Fibroblast of lung (primary cell): Measurements from ENCODE around the gene PRXL2A. TPM values are rescaled to one million over a fixed set of nuclear protein-coding genes. Genes with fewer than 3 reads are reported as not detected.

Experiments
- DNase-seq, 2 donors: peaks; one replicate each; pipeline versions ENCODE4 v3.0.0 to v3.0.0-alpha.2; 2010; ENCODE audit warnings: low read depth in 2 of 2
- H2AFZ ChIP-seq: 2 replicates; pipeline ENCODE4 v1.5.1; 2012; ENCODE audit warnings: low read length, control low read depth, inconsistent platforms
- H3K27ac ChIP-seq: 2 replicates; pipeline ENCODE4 v1.5.1; 2011; ENCODE audit warnings: low read length, control low read depth; ENCODE audit not compliant: insufficient read depth
- H3K27me3 ChIP-seq: 2 replicates; pipeline ENCODE4 v1.5.1; 2011; ENCODE audit warnings: mild to moderate bottlenecking, low read length; ENCODE audit not compliant: control insufficient read depth, insufficient read depth
- H3K36me3 ChIP-seq: 2 replicates; pipeline ENCODE4 v1.5.1; 2011; ENCODE audit warnings: low read length; ENCODE audit not compliant: control insufficient read depth, insufficient read depth
- H3K4me1 ChIP-seq: 2 replicates; pipeline ENCODE4 v1.5.1; 2011; ENCODE audit warnings: low read length; ENCODE audit not compliant: control insufficient read depth, insufficient read depth; ENCODE audit errors: extremely low read depth
- H3K4me2 ChIP-seq: 2 replicates; pipeline ENCODE4 v1.5.1; 2011; ENCODE audit warnings: low read length, control low read depth; ENCODE audit not compliant: insufficient read depth; ENCODE audit errors: extremely low read depth
- H3K4me3 ChIP-seq, 4 experiments: fragments of 200-600 bp in 1 of 4; sonication (generic) in 1 of 4; replicated peaks in 1 of 4; 2 replicates each; pipeline ENCODE4 v1.5.1; 2011 to 2016; ENCODE audit warnings: low read length in 4 of 4, low read depth in 3 of 4, mild to moderate bottlenecking in 3 of 4, control low read depth in 2 of 4, inconsistent platforms in 1 of 4, mixed read lengths in 1 of 4; ENCODE audit not compliant: insufficient read depth in 1 of 4; ENCODE audit errors: control extremely low read depth in 1 of 4
- H3K79me2 ChIP-seq: 2 replicates; pipeline ENCODE4 v1.5.1; 2012; ENCODE audit warnings: mild to moderate bottlenecking, low read length, inconsistent platforms; ENCODE audit not compliant: control insufficient read depth, insufficient read depth
- H3K9ac ChIP-seq: 2 replicates; pipeline ENCODE4 v1.5.1; 2011; ENCODE audit warnings: mild to moderate bottlenecking, low read length, control low read depth; ENCODE audit not compliant: insufficient read depth
- H3K9me3 ChIP-seq: 2 replicates; pipeline ENCODE4 v1.5.1; 2012; ENCODE audit warnings: low read depth, low read length; ENCODE audit not compliant: control insufficient read depth, insufficient read depth
- H4K20me1 ChIP-seq: 2 replicates; pipeline ENCODE4 v1.5.1; 2011; ENCODE audit warnings: low read length; ENCODE audit not compliant: control insufficient read depth, insufficient read depth; ENCODE audit errors: extremely low read depth
- EZH2 ChIP-seq: IDR thresholded peaks from 2 replicates; pipeline ENCODE4 v1.5.1; 2012; ENCODE audit warnings: low read length, control low read depth, mild to moderate bottlenecking; ENCODE audit errors: missing control alignments
- polyA plus RNA-seq, 2 donors: library from polyadenylated mRNA; depleted of rRNA in 1 of 2; stranded (reverse) in 1 of 2; unstranded in 1 of 2; fragments of >200 nt; gene quantifications; 2 replicates each; pipeline ENCODE4 v1.2.1, GENCODE V29; 2011 to 2012; ENCODE audit warnings: missing spikeins in 1 of 2
- total RNA-seq: library from RNA; depleted of rRNA; stranded (reverse); fragments of >200 nt; gene quantifications from 2 replicates; pipeline ENCODE4 v1.2.1, GENCODE V29; 2014
- TF ChIP-seq, protein P1 (sequence below), 2 donors: IDR thresholded peaks in 1 of 2; conservative IDR thresholded peaks in 1 of 2; 1 replicate in 1 of 2; 2 replicates in 1 of 2; pipeline ENCODE4 v1.5.1; 2011 to 2012; ENCODE audit warnings: low read length in 2 of 2, control low read depth in 1 of 2, inconsistent platforms in 1 of 2, low read depth in 1 of 2, mild to moderate bottlenecking in 1 of 2

Gene PRXL2A
- total and polyA plus RNA-seq, 2 donors (not counting 1 experiment from before 2014, with no cell fraction given) = 1.6 to 19.2 TPM

DNA sequence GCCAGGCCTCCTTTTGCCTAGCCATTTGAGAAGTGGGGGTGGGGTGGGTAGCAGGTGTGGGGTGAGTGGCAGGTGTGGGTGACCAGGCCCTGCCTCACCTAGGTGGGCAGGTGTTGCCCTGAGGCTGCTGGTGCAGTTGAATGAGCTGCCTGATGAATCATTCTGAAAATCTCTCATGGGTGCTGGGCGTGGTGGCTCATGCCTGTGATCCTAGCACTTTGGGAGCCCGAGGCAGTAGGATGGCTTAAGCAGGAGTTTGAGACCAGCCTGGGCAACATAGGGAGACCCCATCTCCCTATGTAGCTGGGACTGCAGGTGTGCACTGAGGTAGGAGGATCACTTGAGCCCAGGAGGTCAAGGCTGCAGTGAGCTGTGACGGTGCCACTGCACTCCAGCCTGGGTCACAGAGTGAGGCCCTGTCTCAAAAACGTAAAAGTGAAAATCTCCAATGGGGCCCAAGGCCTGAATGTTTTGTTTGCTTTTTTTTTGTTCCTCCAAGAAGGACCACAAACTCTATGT lies 63.4 kb downstream of the PRXL2A start:
- Histone ChIP-seq H3K27ac (no peak overlapping the region), H3K4me2 (no peak overlapping the region), H2AFZ (no peak overlapping the region), H3K9ac (no peak overlapping the region), H3K27me3 (no peaks in the 10 kb centered on the region), H3K4me1 (peaks cover 27% of the 10 kb centered on the region), H3K4me3 (no peak overlapping the region), H3K36me3 (peaks cover 1% of the 10 kb centered on the region), H4K20me1 (no peaks in the 10 kb centered on the region), H3K79me2 (peaks cover 43% of the 10 kb centered on the region), H3K9me3 (no peaks in the 10 kb centered on the region)
- no peak for TF ChIP-seq EZH2
- TF ChIP-seq, protein P1, sequence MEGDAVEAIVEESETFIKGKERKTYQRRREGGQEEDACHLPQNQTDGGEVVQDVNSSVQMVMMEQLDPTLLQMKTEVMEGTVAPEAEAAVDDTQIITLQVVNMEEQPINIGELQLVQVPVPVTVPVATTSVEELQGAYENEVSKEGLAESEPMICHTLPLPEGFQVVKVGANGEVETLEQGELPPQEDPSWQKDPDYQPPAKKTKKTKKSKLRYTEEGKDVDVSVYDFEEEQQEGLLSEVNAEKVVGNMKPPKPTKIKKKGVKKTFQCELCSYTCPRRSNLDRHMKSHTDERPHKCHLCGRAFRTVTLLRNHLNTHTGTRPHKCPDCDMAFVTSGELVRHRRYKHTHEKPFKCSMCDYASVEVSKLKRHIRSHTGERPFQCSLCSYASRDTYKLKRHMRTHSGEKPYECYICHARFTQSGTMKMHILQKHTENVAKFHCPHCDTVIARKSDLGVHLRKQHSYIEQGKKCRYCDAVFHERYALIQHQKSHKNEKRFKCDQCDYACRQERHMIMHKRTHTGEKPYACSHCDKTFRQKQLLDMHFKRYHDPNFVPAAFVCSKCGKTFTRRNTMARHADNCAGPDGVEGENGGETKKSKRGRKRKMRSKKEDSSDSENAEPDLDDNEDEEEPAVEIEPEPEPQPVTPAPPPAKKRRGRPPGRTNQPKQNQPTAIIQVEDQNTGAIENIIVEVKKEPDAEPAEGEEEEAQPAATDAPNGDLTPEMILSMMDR (conservative IDR thresholded peaks at IDR 0.05 in 1 of 2, IDR thresholded peaks at IDR 0.05 in 1 of 2; ENCODE audit: low read depth in 1 of 2, low read length in 2 of 2) = no peak
- DNase-seq = no peak

DNA sequence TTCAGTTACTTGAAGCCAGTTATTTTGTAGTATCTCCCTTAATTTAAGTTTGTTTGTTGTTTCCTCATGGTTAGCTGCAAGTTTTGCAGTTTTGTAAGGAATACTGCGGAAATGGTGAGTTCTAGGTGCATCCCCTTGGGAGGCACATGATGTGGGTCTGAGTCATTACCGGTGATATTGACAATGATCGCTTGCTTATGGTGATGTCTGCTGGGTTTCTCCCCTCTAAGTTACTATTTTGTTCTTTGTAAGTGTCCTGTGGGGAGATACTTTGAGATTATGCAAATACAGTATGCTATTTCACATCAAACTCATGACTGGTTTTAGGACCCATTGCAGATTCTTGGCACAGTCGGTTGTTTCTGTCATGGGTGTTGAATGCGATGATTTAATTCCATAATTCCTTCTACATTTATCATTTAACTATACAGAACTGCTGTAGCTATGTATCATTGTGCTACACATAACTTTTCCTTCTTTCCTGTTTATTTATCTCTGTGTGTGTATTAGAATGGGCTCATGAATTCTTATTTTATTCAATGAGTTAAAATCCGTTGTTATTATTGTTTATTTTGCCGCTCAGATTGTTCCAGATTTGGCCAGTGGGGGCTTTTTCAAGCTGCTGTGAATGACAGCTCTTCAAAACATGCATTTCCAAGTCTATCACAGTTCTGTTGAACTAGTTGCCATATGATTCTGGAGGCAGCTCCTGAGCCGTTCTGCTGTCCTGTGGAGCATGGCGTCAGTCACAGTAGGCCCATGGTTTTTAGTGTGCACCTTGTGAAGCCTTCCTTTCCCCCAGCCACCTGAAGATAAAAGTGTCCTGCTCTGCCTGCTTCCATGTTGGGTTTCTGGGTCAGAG lies 64.1 kb downstream of the PRXL2A start:
- peak; percentile 88 for DNase-seq
- Histone ChIP-seq H3K9me3 (no peaks in the 10 kb centered on the region), H4K20me1 (no peaks in the 10 kb centered on the region), H3K79me2 (peaks cover 44% of the 10 kb centered on the region), H3K36me3 (peaks cover 1% of the 10 kb centered on the region), H3K9ac (no peak overlapping the region), H3K4me3 (no peak overlapping the region), H2AFZ (no peak overlapping the region), H3K27me3 (no peaks in the 10 kb centered on the region), H3K4me1 (peaks cover 27% of the 10 kb centered on the region), H3K4me2 (no peak overlapping the region), H3K27ac (peak overlapping the region; percentile 49)
- TF ChIP-seq, protein P1 (conservative IDR thresholded peaks at IDR 0.05 in 1 of 2, IDR thresholded peaks at IDR 0.05 in 1 of 2; ENCODE audit: low read depth in 1 of 2, low read length in 2 of 2) = peak in 1 of 2 donors; percentile 18
- TF ChIP-seq EZH2 = no peak

- H3K9me3 ChIP-seq = no peaks in the 10 kb centered on the region
- H3K36me3 ChIP-seq = peaks cover 1% of the 10 kb centered on the region
- H2AFZ ChIP-seq = no peak overlapping the region
- H4K20me1 ChIP-seq = no peaks in the 10 kb centered on the region
- H3K9ac ChIP-seq = no peak overlapping the region
- H3K79me2 ChIP-seq = peaks cover 38% of the 10 kb centered on the region
- no peak overlapping the region for H3K4me2 ChIP-seq
- H3K27ac ChIP-seq = peak overlapping the region; percentile 49
- TF ChIP-seq, protein P1 (conservative IDR thresholded peaks at IDR 0.05 in 1 of 2, IDR thresholded peaks at IDR 0.05 in 1 of 2; ENCODE audit: low read depth in 1 of 2, low read length in 2 of 2) = no peak
- TF ChIP-seq EZH2 = no peak
- no peaks in the 10 kb centered on the region for H3K27me3 ChIP-seq
- no peak for DNase-seq
- no peak overlapping the region for H3K4me3 ChIP-seq
- peaks cover 27% of the 10 kb centered on the region for H3K4me1 ChIP-seq
Measured at GRCh38 chr10:80473096-80473657, 64.8 kb downstream of the PRXL2A start.
